Thoracic aorta (tissue), 2 donors: ENCODE measurements around the gene GAK. TPM values are rescaled to one million over a fixed set of nuclear protein-coding genes. Genes with fewer than 3 reads are reported as not detected.

Experiments
- ATAC-seq: fragments of 150-250 bp; one replicate; pipeline ENCODE4 v1.8.0; 2017; ENCODE audit warnings: low read depth; ENCODE audit not compliant: insufficient number of reproducible peaks, low FRiP score
- DNase-seq: peaks from one replicate; pipeline ENCODE4 v3.0.0-alpha.2; 2020; ENCODE audit warnings: low spot score
- H3K27ac ChIP-seq, 2 donors: fragments of 200-600 bp; sonication (generic); 1 replicate in 1 of 2; 2 replicates in 1 of 2; pipeline ENCODE4 v1.5.1; 2016; ENCODE audit warnings: mild to moderate bottlenecking in 2 of 2, moderate library complexity in 2 of 2
- H3K27me3 ChIP-seq: fragments of 200-600 bp; sonication (generic); replicated peaks from 2 replicates; pipeline ENCODE4 v1.6.0; 2016; ENCODE audit warnings: mild to moderate bottlenecking; ENCODE audit not compliant: insufficient read depth
- H3K36me3 ChIP-seq: fragments of 200-600 bp; sonication (generic); one replicate; pipeline ENCODE4 v1.5.1; 2016
- H3K4me1 ChIP-seq, 2 donors: fragments of 200-600 bp; sonication (generic); 1 replicate in 1 of 2; 2 replicates in 1 of 2; pipeline versions ENCODE4 v1.5.1 to v1.6.0; 2016; ENCODE audit warnings: low read depth in 2 of 2, mild to moderate bottlenecking in 1 of 2; ENCODE audit not compliant: control insufficient read depth in 1 of 2
- H3K4me3 ChIP-seq: fragments of 200-600 bp; sonication (generic); 2 replicates; pipeline ENCODE4 v1.5.1; 2016; ENCODE audit warnings: mild to moderate bottlenecking
- H3K9me3 ChIP-seq: fragments of 200-600 bp; sonication (generic); 2 replicates; pipeline ENCODE4 v1.5.1; 2016
- CTCF ChIP-seq: fragments of 200-600 bp; sonication (generic); IDR thresholded peaks from one replicate; pipeline ENCODE4 v1.5.1; 2019; ENCODE audit warnings: antibody characterized with exemption
- total RNA-seq, 2 donors: library from RNA; depleted of rRNA; stranded (reverse); fragments of >200 nt; gene quantifications; one replicate each; pipeline versions ENCODE4 v1.1.0 to v1.2.3, GENCODE V29; 2016

Gene GAK
- total RNA-seq, 2 donors from 2014 or later = 111 to 170 TPM

DNA sequence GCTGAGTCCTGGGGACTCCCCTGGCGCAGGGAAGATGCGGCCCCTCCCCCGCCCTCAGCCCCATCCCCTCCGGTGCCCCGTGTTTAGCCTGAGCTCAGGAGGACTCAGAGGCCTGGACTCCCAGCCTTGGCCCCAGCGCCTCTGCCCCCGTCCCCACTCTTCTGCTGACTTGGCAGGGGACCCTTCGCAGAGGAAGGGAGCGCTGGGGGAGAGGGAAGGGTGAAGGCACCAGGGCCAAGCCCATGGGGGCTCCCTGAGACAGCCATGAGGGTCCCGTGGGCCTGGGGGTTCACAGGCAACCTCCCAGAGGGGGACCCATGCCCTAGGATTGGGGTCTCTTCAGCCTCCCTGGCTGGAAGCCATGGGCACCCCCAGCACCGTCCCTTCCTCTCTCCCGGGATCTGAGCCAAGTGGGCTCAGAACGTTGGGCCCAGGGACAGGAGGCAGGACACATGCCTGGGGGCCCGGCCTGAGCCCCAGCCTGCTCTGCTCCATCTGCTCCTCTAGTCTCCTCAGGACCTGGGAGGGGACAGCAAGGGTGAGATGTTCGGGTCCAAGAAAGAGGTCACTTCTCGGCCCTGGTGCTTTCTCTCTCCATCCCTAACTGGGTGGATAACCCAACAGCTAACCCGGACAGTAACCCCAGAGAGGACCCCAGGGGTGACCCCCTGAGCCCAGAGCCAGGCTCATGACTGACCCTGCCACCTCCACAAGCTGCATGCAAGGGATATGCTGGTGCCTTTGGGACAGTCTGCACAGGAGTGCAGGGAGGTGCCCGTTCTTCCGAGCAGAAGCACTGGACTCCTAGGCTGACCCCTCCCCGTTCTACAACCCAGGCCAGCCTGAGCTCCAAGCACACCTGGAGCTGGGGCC is 104.7 kb downstream of the GAK start:
- TF ChIP-seq CTCF = no peak
- Histone ChIP-seq H3K9me3 (no peaks in the 10 kb centered on the region), H3K27me3 (no peaks in the 10 kb centered on the region), H3K4me3 (no peak overlapping the region), H3K4me1 (peaks cover 10 to 15% of the 10 kb centered on the region in 2 donors), H3K36me3 (no peaks in the 10 kb centered on the region), H3K27ac (no peak overlapping the region)
- ATAC-seq (no peak), DNase-seq (no peak)

DNA sequence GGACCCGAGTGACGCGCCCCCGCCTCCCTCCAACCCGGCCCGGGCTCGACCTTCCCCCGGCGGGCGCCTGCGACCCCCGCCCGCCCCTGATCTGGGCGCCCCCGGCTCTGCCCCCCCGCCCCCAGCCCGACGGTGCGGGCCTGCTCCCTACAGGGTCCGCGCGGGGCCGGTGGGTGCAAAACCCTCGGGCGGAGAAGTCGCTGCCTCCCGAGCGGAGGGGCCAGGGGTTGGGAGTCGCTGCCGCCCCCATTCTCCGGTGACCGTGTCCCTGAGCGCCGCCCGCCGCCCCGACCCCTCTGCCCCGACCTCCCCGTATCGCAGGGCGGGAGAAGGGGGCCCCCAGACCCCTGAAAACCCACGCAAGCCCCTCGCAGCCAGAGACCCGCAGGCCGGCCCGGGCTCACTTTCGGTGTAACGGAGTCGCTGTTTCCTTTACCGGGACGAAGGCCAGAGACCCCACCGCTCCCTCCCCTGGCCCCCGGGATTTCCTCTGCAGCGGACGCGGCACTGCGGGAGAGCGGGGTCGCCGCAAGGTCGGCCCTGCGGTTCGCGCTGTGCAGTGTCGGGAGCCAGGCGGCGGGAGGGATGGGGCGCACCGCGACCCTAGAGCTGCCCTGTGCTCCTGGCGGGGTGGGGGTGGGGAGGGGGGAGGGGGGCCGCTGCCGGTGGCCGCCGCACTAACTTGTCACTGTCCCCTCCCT is 105.5 kb downstream of the GAK start:
- no peaks in the 10 kb centered on the region for H3K36me3 ChIP-seq
- H3K27me3 ChIP-seq = no peaks in the 10 kb centered on the region
- no peak overlapping the region for H3K27ac ChIP-seq
- DNase-seq (no peak), ATAC-seq (no peak)
- H3K4me3 ChIP-seq = peak overlapping the region; percentile 11
- H3K9me3 ChIP-seq = no peaks in the 10 kb centered on the region
- H3K4me1 ChIP-seq = peaks cover 10 to 15% of the 10 kb centered on the region in 2 donors
- no peak for TF ChIP-seq CTCF

GRCh38 chr4:825971-826330 is 106.2 kb downstream of the GAK start, which contains the start of gene CPLX1:
Gene CPLX1, minus strand, starts transcription at chr4:826129. Its CDS starts 1,607 bp downstream, at chr4:824522.
- no peak for ATAC-seq
- Histone ChIP-seq H3K9me3 (no peaks in the 10 kb centered on the region), H3K27me3 (no peaks in the 10 kb centered on the region), H3K27ac (peak within 1 kb of the TSS in 1 of 2 donors; percentile 53), H3K4me3 (peak within 1 kb of the TSS; percentile 57), H3K36me3 (no peaks in the 10 kb centered on the region), H3K4me1 (peaks cover 10 to 15% of the 10 kb centered on the region in 2 donors)
- TF ChIP-seq CTCF = no peak
- no peak for DNase-seq

DNA sequence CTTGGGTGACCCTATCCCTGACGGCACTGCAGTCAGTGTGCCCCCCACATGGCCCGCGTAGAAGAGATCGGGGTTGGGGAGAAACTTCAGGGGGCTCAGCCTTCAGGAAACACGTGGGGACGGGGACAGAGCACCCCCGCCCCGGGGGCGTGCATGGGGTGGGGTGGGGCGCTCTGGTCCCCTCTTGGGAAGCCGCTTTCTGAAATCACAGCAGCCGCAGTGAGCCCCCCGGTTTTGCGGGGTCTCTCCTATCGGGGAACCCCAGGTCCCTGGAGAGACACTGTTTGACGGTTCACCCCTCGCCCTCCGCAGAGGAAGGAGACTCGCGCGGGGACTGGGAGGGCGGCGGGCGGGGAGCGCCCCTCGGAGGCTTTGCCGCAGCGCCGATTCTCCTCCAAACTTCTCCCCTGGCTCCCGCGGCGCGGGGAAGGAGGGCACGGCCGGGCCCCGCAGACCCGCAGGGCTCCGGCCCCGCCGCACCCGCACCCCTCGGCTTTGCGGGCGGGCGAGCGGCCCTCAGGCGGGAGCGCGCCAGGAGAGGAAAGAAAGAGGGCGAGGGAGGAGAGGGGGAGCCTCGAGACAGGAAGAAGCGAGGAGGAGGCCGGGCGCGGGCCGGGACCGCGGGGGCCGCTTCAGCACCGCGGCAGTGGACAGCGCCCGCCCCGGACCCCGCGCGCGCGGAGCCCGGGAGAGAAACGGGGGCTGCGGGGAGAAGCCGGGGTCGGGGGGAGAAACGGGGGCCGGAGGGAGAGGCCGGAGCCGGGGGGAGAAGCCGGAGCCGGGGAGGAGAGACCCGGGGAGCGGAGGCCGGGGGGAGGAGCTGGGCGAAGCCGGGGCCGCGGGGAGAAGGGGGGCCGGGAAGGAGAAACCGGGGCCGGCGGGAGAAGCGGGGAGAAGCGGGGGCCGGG is 106.8 kb downstream of the GAK start:
- ATAC-seq (no peak), DNase-seq (no peak)
- peaks cover 10 to 15% of the 10 kb centered on the region in 2 donors for H3K4me1 ChIP-seq
- H3K4me3 ChIP-seq = peak overlapping the region; percentile 57
- H3K27ac ChIP-seq = peak overlapping the region in 1 of 2 donors; percentile 53
- TF ChIP-seq CTCF = no peak
- H3K27me3 ChIP-seq = no peaks in the 10 kb centered on the region
- H3K36me3 ChIP-seq = no peaks in the 10 kb centered on the region
- no peaks in the 10 kb centered on the region for H3K9me3 ChIP-seq
